ENCODE measurements around the gene KIAA1217. TPM values are rescaled to one million over a fixed set of nuclear protein-coding genes. Genes with fewer than 3 reads are reported as not detected.

KIAA1217 gene
- total and polyA plus RNA-seq, 12 donors = 6.9 to 49.5 (median 38.4) TPM

- peaks cover 0 to 48% (median 14%) of the 10 kb centered on the region in 9 donors for H3K4me1 ChIP-seq
- H3K36me3 ChIP-seq = peaks cover 0 to 16% (median 0%) of the 10 kb centered on the region in 9 donors
- no peak overlapping the region for H3K27ac ChIP-seq
- no peaks in the 10 kb centered on the region for H3K27me3 ChIP-seq
- DNase-seq (no peak), ATAC-seq (no peak)
- no peak overlapping the region for H3K4me3 ChIP-seq
- 78 to 86% methylated on average over 7 of the region's 7 CpGs for WGBS, 2 donors
- no peaks in the 10 kb centered on the region for H3K9me3 ChIP-seq
- intact Hi-C loops (cut with DNase I) = no loop called here
- no peak for TF ChIP-seq CTCF (IDR thresholded peaks at IDR 0.05)
Observed at GRCh38 chr10:24235471-24235870, 26.5 kb downstream of the KIAA1217 start.

- 73 to 75% methylated on average over 9 of the region's 9 CpGs for WGBS, 2 donors
- Histone ChIP-seq H3K4me1 (peaks cover 0 to 62% (median 27%) of the 10 kb centered on the region in 9 donors), H3K27ac (no peak overlapping the region), H3K4me3 (no peak overlapping the region), H3K27me3 (no peaks in the 10 kb centered on the region), H3K9me3 (no peaks in the 10 kb centered on the region), H3K36me3 (peaks cover 0 to 6% (median 0%) of the 10 kb centered on the region in 9 donors)
- intact Hi-C loops (cut with DNase I) = no loop called here
- ATAC-seq = no peak
- no peak for DNase-seq
- no peak for TF ChIP-seq CTCF (IDR thresholded peaks at IDR 0.05)
Observed at GRCh38 chr10:24237801-24238395, 29.0 kb downstream of the KIAA1217 start.

GRCh38 chr10:24238519-24239247 lies 29.7 kb downstream of the KIAA1217 start:
- WGBS, 2 donors = 60 to 62% methylated on average over 13 of the region's 13 CpGs
- H3K36me3 ChIP-seq = peaks cover 0 to 6% (median 0%) of the 10 kb centered on the region in 9 donors
- H3K9me3 ChIP-seq = no peaks in the 10 kb centered on the region
- ATAC-seq (no peak), DNase-seq (no peak)
- H3K27ac ChIP-seq = peak overlapping the region in 1 of 10 donors; percentile 12
- no peak overlapping the region for H3K4me3 ChIP-seq
- peaks cover 0 to 58% (median 31%) of the 10 kb centered on the region in 9 donors for H3K4me1 ChIP-seq
- no peaks in the 10 kb centered on the region for H3K27me3 ChIP-seq
- intact Hi-C loops (cut with DNase I) = no loop called here
- TF ChIP-seq CTCF (IDR thresholded peaks at IDR 0.05) = no peak

- 68 to 74% methylated on average over 10 of the region's 10 CpGs for WGBS, 2 donors
Observed at GRCh38 chr10:24239289-24240040, 30.5 kb downstream of the KIAA1217 start.

More at GRCh38 chr10:24239289-24240040, 30.5 kb downstream of the KIAA1217 start:
- no peak for TF ChIP-seq CTCF (IDR thresholded peaks at IDR 0.05)
- H3K4me1 ChIP-seq = peaks cover 0 to 56% (median 31%) of the 10 kb centered on the region in 9 donors
- H3K27ac ChIP-seq = peak overlapping the region in 2 of 10 donors; percentile 9 to 49
- H3K27me3 ChIP-seq = no peaks in the 10 kb centered on the region
- no peaks in the 10 kb centered on the region for H3K36me3 ChIP-seq
- ATAC-seq (no peak), DNase-seq (no peak)
- no peaks in the 10 kb centered on the region for H3K9me3 ChIP-seq
- no peak overlapping the region for H3K4me3 ChIP-seq
- intact Hi-C loops (cut with DNase I) = no loop called here

Data from heart right ventricle (tissue), 16 donors.